AG09309 (cell line): Measurements from ENCODE around the gene EID1.

ENCODE experiments used
- DNase-seq: peaks from one replicate; pipeline ENCODE4 v3.0.0-alpha.2; 2010; ENCODE audit warnings: low read depth
- H3K4me3 ChIP-seq: 2 replicates; pipeline ENCODE4 v1.5.1; 2011; ENCODE audit warnings: mild to moderate bottlenecking, low read depth, low read length, moderate library complexity; ENCODE audit not compliant: control insufficient read depth
- TF ChIP-seq, protein P1 (sequence below): IDR thresholded peaks from 2 replicates; pipeline ENCODE4 v1.5.1; 2011; ENCODE audit warnings: mild to moderate bottlenecking, low read depth, low read length, inconsistent platforms; ENCODE audit not compliant: insufficient read depth, control insufficient read depth; ENCODE audit errors: missing control alignments

The EID1 gene

GRCh38 chr15:48915861-48916260 is 37.9 kb downstream of the EID1 start:
- no peak for DNase-seq
- TF ChIP-seq, protein P1, sequence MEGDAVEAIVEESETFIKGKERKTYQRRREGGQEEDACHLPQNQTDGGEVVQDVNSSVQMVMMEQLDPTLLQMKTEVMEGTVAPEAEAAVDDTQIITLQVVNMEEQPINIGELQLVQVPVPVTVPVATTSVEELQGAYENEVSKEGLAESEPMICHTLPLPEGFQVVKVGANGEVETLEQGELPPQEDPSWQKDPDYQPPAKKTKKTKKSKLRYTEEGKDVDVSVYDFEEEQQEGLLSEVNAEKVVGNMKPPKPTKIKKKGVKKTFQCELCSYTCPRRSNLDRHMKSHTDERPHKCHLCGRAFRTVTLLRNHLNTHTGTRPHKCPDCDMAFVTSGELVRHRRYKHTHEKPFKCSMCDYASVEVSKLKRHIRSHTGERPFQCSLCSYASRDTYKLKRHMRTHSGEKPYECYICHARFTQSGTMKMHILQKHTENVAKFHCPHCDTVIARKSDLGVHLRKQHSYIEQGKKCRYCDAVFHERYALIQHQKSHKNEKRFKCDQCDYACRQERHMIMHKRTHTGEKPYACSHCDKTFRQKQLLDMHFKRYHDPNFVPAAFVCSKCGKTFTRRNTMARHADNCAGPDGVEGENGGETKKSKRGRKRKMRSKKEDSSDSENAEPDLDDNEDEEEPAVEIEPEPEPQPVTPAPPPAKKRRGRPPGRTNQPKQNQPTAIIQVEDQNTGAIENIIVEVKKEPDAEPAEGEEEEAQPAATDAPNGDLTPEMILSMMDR, result no peak
- H3K4me3 ChIP-seq, result no peak overlapping the region

- TF ChIP-seq, protein P1, result no peak
- DNase-seq, result no peak
- no peak overlapping the region for H3K4me3 ChIP-seq
Measured at GRCh38 chr15:48916721-48917120, 38.8 kb downstream of the EID1 start.

DNA sequence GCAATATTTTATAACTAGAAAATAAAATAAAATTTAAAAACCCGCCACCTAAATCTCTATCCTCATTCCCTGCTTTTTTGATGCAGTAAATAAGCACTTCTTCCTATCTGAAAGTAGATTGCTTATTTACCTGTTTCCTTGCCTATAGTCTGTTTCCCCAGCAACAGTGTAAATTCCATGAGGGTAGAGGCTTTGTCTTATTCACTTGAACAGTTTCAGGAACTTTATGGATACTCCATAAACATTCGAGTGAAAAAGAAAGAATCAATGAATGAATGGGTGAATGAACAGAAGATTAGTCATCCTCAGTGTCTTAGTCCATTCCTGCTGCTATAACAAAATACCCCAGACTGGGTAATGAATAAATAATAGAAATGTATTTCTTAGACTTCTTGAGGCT is 44.1 kb downstream of the EID1 start:
- H3K4me3 ChIP-seq, result no peak overlapping the region
- TF ChIP-seq, protein P1, result no peak
- no peak for DNase-seq

- no peak overlapping the region for H3K4me3 ChIP-seq
- TF ChIP-seq, protein P1, result no peak
- DNase-seq, result no peak
Measured at GRCh38 chr15:48924528-48925393, 46.8 kb downstream of the EID1 start.

DNA sequence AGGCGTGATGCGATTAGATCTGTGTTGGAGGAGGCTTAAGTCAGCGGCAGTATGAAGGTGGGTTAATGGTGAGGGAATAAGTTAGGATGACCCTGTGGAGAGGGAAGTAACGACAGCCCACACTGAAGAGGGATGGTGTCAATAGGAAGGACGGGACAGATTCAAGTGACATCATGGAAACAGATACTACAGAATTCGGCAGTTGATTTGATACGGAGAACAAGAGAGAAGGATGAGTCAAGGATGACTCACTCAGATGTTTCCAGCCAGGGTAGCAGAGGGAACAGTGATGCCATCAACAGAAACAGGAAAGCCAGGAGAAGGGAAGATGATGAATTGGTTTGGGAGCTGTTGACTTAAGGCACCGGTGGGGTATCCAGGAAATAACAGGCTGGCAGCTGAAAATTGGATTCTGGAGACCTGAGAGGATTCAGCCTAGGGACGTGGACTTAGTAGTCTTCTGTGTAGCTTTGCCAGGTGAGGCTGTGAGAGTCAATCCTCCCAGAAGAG is 47.8 kb downstream of the EID1 start:
- no peak overlapping the region for H3K4me3 ChIP-seq
- TF ChIP-seq, protein P1, result no peak

GRCh38 chr15:48928877-48929538 is 51.1 kb downstream of the EID1 start:
- DNase-seq, result no peak
- H3K4me3 ChIP-seq, result no peak overlapping the region

More for the DNA sequence above, 47.8 kb downstream of the EID1 start:
- no peak for DNase-seq

More at GRCh38 chr15:48928877-48929538, 51.1 kb downstream of the EID1 start:
- TF ChIP-seq, protein P1, result no peak
